ENCODE results near the gene TMEM184A. TPM values are rescaled to one million over a fixed set of nuclear protein-coding genes. Genes with fewer than 3 reads are reported as not detected.

TMEM184A gene
- total RNA-seq, 1 experiment from 2014 or later: 0.11 TPM

Other genes with a start within 250 kb of the TMEM184A start
- 25.5 and 27.4 TPM in 2 replicates for gene MICALL2, start 96.7 kb downstream of the TMEM184A start, total RNA-seq (2014; rRNA removed)
- gene INTS1, start 51.8 kb downstream of the TMEM184A start, total RNA-seq (2014; rRNA removed): 68.9 and 69.6 TPM in 2 replicates
- 15.5 and 16.1 TPM in 2 replicates for gene MAFK, start 25.5 kb downstream of the TMEM184A start, total RNA-seq (2014; rRNA removed)
- 89.6 and 91.1 TPM in 2 replicates for gene PSMG3, start 13.8 kb upstream of the TMEM184A start, total RNA-seq (2014; rRNA removed)
- not detected in 2 replicates for gene ELFN1, start 114.1 kb upstream of the TMEM184A start, total RNA-seq (2014; rRNA removed)